Left lung (tissue), 10 donors: ENCODE measurements around the gene TNFSF12. TPM values are rescaled to one million over a fixed set of nuclear protein-coding genes. Genes with fewer than 3 reads are reported as not detected.

ENCODE experiments used
- ATAC-seq: fragments of 200-7000 bp; cut with Tn5 transposase; one replicate; pipeline ENCODE4 v1.9.1; 2020; ENCODE audit warnings: moderate library complexity
- DNase-seq, 4 donors: peaks; one replicate each; pipeline ENCODE4 v3.0.0-alpha.2; 2013 to 2020
- H3K27ac ChIP-seq, 2 donors: fragments of 200-600 bp; sonication (generic) in 1 of 2; one replicate each; pipeline versions ENCODE4 v1.5.0 to v1.8.0; 2020 to 2021
- H3K27me3 ChIP-seq, 2 donors: fragments of 200-600 bp; sonication (generic) in 1 of 2; one replicate each; pipeline versions ENCODE4 v1.5.0 to v1.8.0; 2020 to 2021
- H3K36me3 ChIP-seq, 2 donors: fragments of 200-600 bp; sonication (generic) in 1 of 2; one replicate each; pipeline versions ENCODE4 v1.5.0 to v1.8.0; 2020 to 2021
- H3K4me1 ChIP-seq, 2 donors: fragments of 200-600 bp; one replicate each; pipeline ENCODE4 v1.8.0; 2021
- H3K4me3 ChIP-seq, 2 donors: fragments of 200-600 bp; sonication (generic) in 1 of 2; one replicate each; pipeline versions ENCODE4 v1.5.0 to v1.8.0; 2020 to 2021; ENCODE audit warnings: mild to moderate bottlenecking in 1 of 2
- H3K9me3 ChIP-seq, 2 donors: fragments of 200-600 bp; sonication (generic) in 1 of 2; one replicate each; pipeline versions ENCODE4 v1.5.0 to v1.8.0; 2020 to 2021
- intact Hi-C, 2 donors: fragments of 100-400 bp; cut with DNase I; formaldehyde crosslinking; loops; one replicate each; pipeline versions ENCODE4 v1.11.2 to v1.14.2; 2022
- polyA plus RNA-seq, 6 donors: library from polyadenylated mRNA; unstranded; fragments of 120-200 nt; gene quantifications; one replicate each; pipeline ENCODE4 v1.2.1, GENCODE V29; 2013; ENCODE audit not compliant: insufficient read length in 6 of 6
- total RNA-seq, 2 donors: library from RNA; stranded (reverse); fragmentation: NEBNext Ultra II Directional; extraction: Animal tissue kit (Norgen Biotek cat#: 25700); gene quantifications; one replicate each; pipeline ENCODE4 v1.2.1, GENCODE V29; 2021
- TF ChIP-seq, protein P1 (sequence below), 2 donors: fragments of 200-600 bp; sonication (generic) in 1 of 2; IDR thresholded peaks; one replicate each; pipeline versions ENCODE4 v1.5.0 to v1.8.0; 2021; ENCODE audit warnings: antibody characterized with exemption in 2 of 2
- donor health status: DM: no; HTN: yes; CAD: no.
- donor health status: DM: no; HTN: no; CAD: no.

TNFSF12 gene
- total and polyA plus RNA-seq, 8 donors: 23.6 to 50.5 (median 29.9) TPM

GRCh38 chr17:7557147-7557764 is 8.4 kb downstream of the TNFSF12 start:
- ATAC-seq (no peak), DNase-seq (no peak)
- peak overlapping the region in 1 of 2 donors; percentile 82 for H3K4me3 ChIP-seq
- intact Hi-C loops: no loop called here
- H3K36me3 ChIP-seq: peaks cover 0 to 9% of the 10 kb centered on the region in 2 donors
- H3K9me3 ChIP-seq: no peaks in the 10 kb centered on the region
- H3K27ac ChIP-seq: peak overlapping the region; percentile 93 to 97
- H3K4me1 ChIP-seq: peaks cover 32 to 71% of the 10 kb centered on the region in 2 donors
- TF ChIP-seq, protein P1, sequence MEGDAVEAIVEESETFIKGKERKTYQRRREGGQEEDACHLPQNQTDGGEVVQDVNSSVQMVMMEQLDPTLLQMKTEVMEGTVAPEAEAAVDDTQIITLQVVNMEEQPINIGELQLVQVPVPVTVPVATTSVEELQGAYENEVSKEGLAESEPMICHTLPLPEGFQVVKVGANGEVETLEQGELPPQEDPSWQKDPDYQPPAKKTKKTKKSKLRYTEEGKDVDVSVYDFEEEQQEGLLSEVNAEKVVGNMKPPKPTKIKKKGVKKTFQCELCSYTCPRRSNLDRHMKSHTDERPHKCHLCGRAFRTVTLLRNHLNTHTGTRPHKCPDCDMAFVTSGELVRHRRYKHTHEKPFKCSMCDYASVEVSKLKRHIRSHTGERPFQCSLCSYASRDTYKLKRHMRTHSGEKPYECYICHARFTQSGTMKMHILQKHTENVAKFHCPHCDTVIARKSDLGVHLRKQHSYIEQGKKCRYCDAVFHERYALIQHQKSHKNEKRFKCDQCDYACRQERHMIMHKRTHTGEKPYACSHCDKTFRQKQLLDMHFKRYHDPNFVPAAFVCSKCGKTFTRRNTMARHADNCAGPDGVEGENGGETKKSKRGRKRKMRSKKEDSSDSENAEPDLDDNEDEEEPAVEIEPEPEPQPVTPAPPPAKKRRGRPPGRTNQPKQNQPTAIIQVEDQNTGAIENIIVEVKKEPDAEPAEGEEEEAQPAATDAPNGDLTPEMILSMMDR (IDR thresholded peaks at IDR 0.05): no peak
- H3K27me3 ChIP-seq: no peaks in the 10 kb centered on the region

GRCh38 chr17:7557775-7558543 is 9.1 kb downstream of the TNFSF12 start:
- DNase-seq: peak; percentile 88 to 99 (median 95)
- Histone ChIP-seq H3K27me3 (no peaks in the 10 kb centered on the region), H3K4me1 (peaks cover 38 to 73% of the 10 kb centered on the region in 2 donors), H3K9me3 (no peaks in the 10 kb centered on the region), H3K4me3 (peak overlapping the region; percentile 36 to 82), H3K36me3 (peaks cover 0 to 9% of the 10 kb centered on the region in 2 donors), H3K27ac (peak overlapping the region; percentile 93 to 97)
- TF ChIP-seq, protein P1 (IDR thresholded peaks at IDR 0.05): peak in 1 of 2 donors; percentile 16
- ATAC-seq: peak; percentile 73
- intact Hi-C loops: no loop called here

DNA sequence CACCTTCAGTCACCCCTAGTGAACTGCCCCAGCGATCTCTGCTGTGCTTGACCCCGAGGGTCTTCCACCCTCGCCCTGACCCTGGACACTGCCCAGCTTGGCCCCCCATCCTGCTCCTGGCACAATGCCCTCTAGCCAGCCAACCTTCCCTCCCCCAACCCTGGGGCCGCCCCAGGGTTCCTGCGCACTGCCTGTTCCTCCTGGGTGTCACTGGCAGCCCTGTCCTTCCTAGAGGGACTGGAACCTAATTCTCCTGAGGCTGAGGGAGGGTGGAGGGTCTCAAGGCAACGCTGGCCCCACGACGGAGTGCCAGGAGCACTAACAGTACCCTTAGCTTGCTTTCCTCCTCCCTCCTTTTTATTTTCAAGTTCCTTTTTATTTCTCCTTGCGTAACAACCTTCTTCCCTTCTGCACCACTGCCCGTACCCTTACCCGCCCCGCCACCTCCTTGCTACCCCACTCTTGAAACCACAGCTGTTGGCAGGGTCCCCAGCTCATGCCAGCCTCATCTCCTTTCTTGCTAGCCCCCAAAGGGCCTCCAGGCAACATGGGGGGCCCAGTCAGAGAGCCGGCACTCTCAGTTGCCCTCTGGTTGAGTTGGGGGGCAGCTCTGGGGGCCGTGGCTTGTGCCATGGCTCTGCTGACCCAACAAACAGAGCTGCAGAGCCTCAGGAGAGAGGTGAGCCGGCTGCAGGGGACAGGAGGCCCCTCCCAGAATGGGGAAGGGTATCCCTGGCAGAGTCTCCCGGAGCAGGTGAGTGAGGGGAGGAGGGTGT is 9.9 kb downstream of the TNFSF12 start, which contains the start of gene TNFSF13:
Gene TNFSF13 (plus strand): TSS at position 207 of the 776 bp plus-strand sequence. CDS start 290 bp downstream, at position 497.
- no peaks in the 10 kb centered on the region for H3K27me3 ChIP-seq
- H3K9me3 ChIP-seq: no peaks in the 10 kb centered on the region
- peaks cover 0 to 15% of the 10 kb centered on the region in 2 donors for H3K36me3 ChIP-seq
- H3K4me1 ChIP-seq: peaks cover 44 to 74% of the 10 kb centered on the region in 2 donors
- DNase-seq (peak in 2 of 4 donors; percentile 63 to 88), ATAC-seq (peak; percentile 19)
- peak within 1 kb of the TSS; percentile 36 to 82 for H3K4me3 ChIP-seq
- peak within 1 kb of the TSS; percentile 93 to 97 for H3K27ac ChIP-seq
- intact Hi-C loops: no loop called here
- TF ChIP-seq, protein P1 (IDR thresholded peaks at IDR 0.05): no peak

- intact Hi-C loops: loop anchor here in 1 of 2 donors (5.0 kb wide), 2 partner anchors 47 to 202 kb away; partner anchors contain the start of gene TMEM95
- TF ChIP-seq, protein P1 (IDR thresholded peaks at IDR 0.05): no peak
- no peaks in the 10 kb centered on the region for H3K9me3 ChIP-seq
- H3K4me3 ChIP-seq: peak overlapping the region; percentile 36 to 82
- H3K4me1 ChIP-seq: peaks cover 44 to 77% of the 10 kb centered on the region in 2 donors
- H3K27me3 ChIP-seq: no peaks in the 10 kb centered on the region
- H3K36me3 ChIP-seq: peaks cover 0 to 23% of the 10 kb centered on the region in 2 donors
- peak overlapping the region; percentile 93 to 97 for H3K27ac ChIP-seq
- ATAC-seq (peak; percentile 10), DNase-seq (peak in 1 of 4 donors; percentile 65)
These were observed 10.7 kb downstream of the TNFSF12 start for GRCh38 chr17:7559320-7560171.
